Ishikawa (cell line): ENCODE results near the gene MTARC2.

ENCODE experiments used
- CEBPB ChIP-seq: IDR thresholded peaks from 2 replicates; pipeline ENCODE4 v1.6.1; 2012
- CREB1 ChIP-seq: IDR thresholded peaks from 2 replicates; pipeline ENCODE4 v1.6.1; 2012; ENCODE audit warnings: low read depth
- EGR1 ChIP-seq: IDR thresholded peaks from 2 replicates; pipeline ENCODE4 v1.6.1; 2012
- EP300 ChIP-seq: IDR thresholded peaks from 2 replicates; pipeline ENCODE4 v1.6.1; 2012; ENCODE audit warnings: borderline replicate concordance
- FOXM1 ChIP-seq: IDR thresholded peaks from 2 replicates; pipeline ENCODE4 v1.6.1; 2012; ENCODE audit warnings: low read depth, borderline replicate concordance
- MAX ChIP-seq: IDR thresholded peaks from 2 replicates; pipeline ENCODE4 v1.6.1; 2012
- NFIC ChIP-seq: IDR thresholded peaks from 2 replicates; pipeline ENCODE4 v1.6.1; 2012
- RAD21 ChIP-seq: IDR thresholded peaks from 2 replicates; pipeline ENCODE4 v1.6.1; 2012; ENCODE audit warnings: low read depth
- TAF1 ChIP-seq: IDR thresholded peaks from 2 replicates; pipeline ENCODE4 v1.6.1; 2012; ENCODE audit warnings: low read depth, mild to moderate bottlenecking
- TCF12 ChIP-seq: IDR thresholded peaks from 2 replicates; pipeline ENCODE4 v1.6.1; 2012; ENCODE audit warnings: low read depth
- TEAD4 ChIP-seq: IDR thresholded peaks from 2 replicates; pipeline ENCODE4 v1.6.1; 2012
- YY1 ChIP-seq: IDR thresholded peaks from 2 replicates; pipeline ENCODE4 v1.6.1; 2012; ENCODE audit warnings: low read depth
- ZBTB7A ChIP-seq: IDR thresholded peaks from 2 replicates; pipeline ENCODE4 v1.6.1; 2012; ENCODE audit warnings: low read depth
- TF ChIP-seq, protein P1 (sequence below): IDR thresholded peaks from 2 replicates; pipeline ENCODE4 v1.6.1; 2012
- TF ChIP-seq, protein P2 (sequence below): IDR thresholded peaks from 2 replicates; pipeline ENCODE4 v1.6.1; 2012; ENCODE audit warnings: low read depth, mild to moderate bottlenecking

The MTARC2 gene

GRCh38 chr1:220751111-220751510, 3.0 kb downstream of the MTARC2 start:
- no peak for TF ChIP-seq CREB1
- TF ChIP-seq, protein P1, sequence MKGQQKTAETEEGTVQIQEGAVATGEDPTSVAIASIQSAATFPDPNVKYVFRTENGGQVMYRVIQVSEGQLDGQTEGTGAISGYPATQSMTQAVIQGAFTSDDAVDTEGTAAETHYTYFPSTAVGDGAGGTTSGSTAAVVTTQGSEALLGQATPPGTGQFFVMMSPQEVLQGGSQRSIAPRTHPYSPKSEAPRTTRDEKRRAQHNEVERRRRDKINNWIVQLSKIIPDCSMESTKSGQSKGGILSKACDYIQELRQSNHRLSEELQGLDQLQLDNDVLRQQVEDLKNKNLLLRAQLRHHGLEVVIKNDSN = no peak
- TF ChIP-seq EGR1 = no peak
- TF ChIP-seq RAD21 = no peak
- TF ChIP-seq MAX = no peak
- TF ChIP-seq NFIC = no peak
- TF ChIP-seq ZBTB7A = no peak
- TF ChIP-seq YY1 = no peak
- no peak for TF ChIP-seq FOXM1
- TF ChIP-seq TEAD4 = no peak
- no peak for TF ChIP-seq TAF1
- TF ChIP-seq, protein P2, sequence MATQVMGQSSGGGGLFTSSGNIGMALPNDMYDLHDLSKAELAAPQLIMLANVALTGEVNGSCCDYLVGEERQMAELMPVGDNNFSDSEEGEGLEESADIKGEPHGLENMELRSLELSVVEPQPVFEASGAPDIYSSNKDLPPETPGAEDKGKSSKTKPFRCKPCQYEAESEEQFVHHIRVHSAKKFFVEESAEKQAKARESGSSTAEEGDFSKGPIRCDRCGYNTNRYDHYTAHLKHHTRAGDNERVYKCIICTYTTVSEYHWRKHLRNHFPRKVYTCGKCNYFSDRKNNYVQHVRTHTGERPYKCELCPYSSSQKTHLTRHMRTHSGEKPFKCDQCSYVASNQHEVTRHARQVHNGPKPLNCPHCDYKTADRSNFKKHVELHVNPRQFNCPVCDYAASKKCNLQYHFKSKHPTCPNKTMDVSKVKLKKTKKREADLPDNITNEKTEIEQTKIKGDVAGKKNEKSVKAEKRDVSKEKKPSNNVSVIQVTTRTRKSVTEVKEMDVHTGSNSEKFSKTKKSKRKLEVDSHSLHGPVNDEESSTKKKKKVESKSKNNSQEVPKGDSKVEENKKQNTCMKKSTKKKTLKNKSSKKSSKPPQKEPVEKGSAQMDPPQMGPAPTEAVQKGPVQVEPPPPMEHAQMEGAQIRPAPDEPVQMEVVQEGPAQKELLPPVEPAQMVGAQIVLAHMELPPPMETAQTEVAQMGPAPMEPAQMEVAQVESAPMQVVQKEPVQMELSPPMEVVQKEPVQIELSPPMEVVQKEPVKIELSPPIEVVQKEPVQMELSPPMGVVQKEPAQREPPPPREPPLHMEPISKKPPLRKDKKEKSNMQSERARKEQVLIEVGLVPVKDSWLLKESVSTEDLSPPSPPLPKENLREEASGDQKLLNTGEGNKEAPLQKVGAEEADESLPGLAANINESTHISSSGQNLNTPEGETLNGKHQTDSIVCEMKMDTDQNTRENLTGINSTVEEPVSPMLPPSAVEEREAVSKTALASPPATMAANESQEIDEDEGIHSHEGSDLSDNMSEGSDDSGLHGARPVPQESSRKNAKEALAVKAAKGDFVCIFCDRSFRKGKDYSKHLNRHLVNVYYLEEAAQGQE = no peak
- TF ChIP-seq CEBPB = no peak
- no peak for TF ChIP-seq TCF12
- TF ChIP-seq EP300 = no peak

- no peak for TF ChIP-seq CEBPB
- no peak for TF ChIP-seq TCF12
- no peak for TF ChIP-seq CREB1
- no peak for TF ChIP-seq ZBTB7A
- no peak for TF ChIP-seq NFIC
Observed at GRCh38 chr1:220754212-220754917, 6.2 kb downstream of the MTARC2 start.

GRCh38 chr1:220754918-220755295, 6.8 kb downstream of the MTARC2 start:
- TF ChIP-seq, protein P2 = no peak
- TF ChIP-seq CEBPB (no peak), EP300 (no peak), YY1 (no peak), NFIC (no peak), TCF12 (no peak), MAX (no peak), CREB1 (no peak), RAD21 (no peak), TAF1 (no peak), TEAD4 (no peak), ZBTB7A (no peak), EGR1 (no peak), FOXM1 (no peak)
- TF ChIP-seq, protein P1 = no peak

- TF ChIP-seq YY1 (no peak), CREB1 (no peak), ZBTB7A (no peak), MAX (no peak), RAD21 (no peak), FOXM1 (no peak), EP300 (no peak), TCF12 (no peak), EGR1 (no peak), CEBPB (no peak)
- TF ChIP-seq, protein P2 = no peak
- TF ChIP-seq, protein P1 = no peak
Observed at GRCh38 chr1:220755309-220755708, 7.2 kb downstream of the MTARC2 start.
